Thymus (tissue), 11 donors: ENCODE data around the gene GMPPA. TPM values are rescaled to one million over a fixed set of nuclear protein-coding genes. Genes with fewer than 3 reads are reported as not detected.

ENCODE experiments used
- DNase-seq, 9 donors: peaks; one replicate each; pipeline ENCODE4 v3.0.0-alpha.2; 2013; ENCODE audit warnings: low spot score in 9 of 9, low read depth in 6 of 9, missing footprints in 1 of 9
- H3K27ac ChIP-seq, 2 donors: one replicate each; pipeline ENCODE4 v1.5.1; 2013; ENCODE audit warnings: control low read depth in 1 of 2, low read depth in 1 of 2, low read length in 1 of 2, mild to moderate bottlenecking in 1 of 2, moderate library complexity in 1 of 2
- H3K27me3 ChIP-seq, 2 donors: one replicate each; pipeline ENCODE4 v1.5.1; 2013; ENCODE audit warnings: low read length in 1 of 2; ENCODE audit not compliant: control insufficient read depth in 2 of 2, insufficient read depth in 1 of 2
- H3K36me3 ChIP-seq, 2 donors: one replicate each; pipeline ENCODE4 v1.5.1; 2013; ENCODE audit warnings: low read length in 1 of 2, mild to moderate bottlenecking in 1 of 2, moderate library complexity in 1 of 2; ENCODE audit not compliant: control insufficient read depth in 2 of 2, insufficient read depth in 2 of 2
- H3K4me1 ChIP-seq, 2 donors: one replicate each; pipeline ENCODE4 v1.5.1; 2013; ENCODE audit warnings: low read length in 2 of 2; ENCODE audit not compliant: control insufficient read depth in 2 of 2, insufficient read depth in 2 of 2
- H3K4me3 ChIP-seq, 2 donors: one replicate each; pipeline ENCODE4 v1.5.1; 2013; ENCODE audit warnings: low read length in 2 of 2, control low read depth in 1 of 2, mild to moderate bottlenecking in 1 of 2
- H3K9me3 ChIP-seq, 2 donors: one replicate each; pipeline ENCODE4 v1.5.1; 2013; ENCODE audit warnings: low read length in 1 of 2, mild to moderate bottlenecking in 1 of 2; ENCODE audit not compliant: control insufficient read depth in 2 of 2, insufficient read depth in 1 of 2
- WGBS: extraction: QIAGEN DNeasy Blood & Tissue Kit; methylation state at CpG from one replicate; pipeline ENCODE4 v1.1.7; 2013; 5-methylcytosine and 5-hydroxymethylcytosine counted together
- polyA plus RNA-seq: library from polyadenylated mRNA; stranded (reverse); fragments of 200-250 nt; gene quantifications from one replicate; pipeline ENCODE4 v1.2.3, GENCODE V29; 2013
- total RNA-seq: library from RNA; stranded (reverse); fragments of 120-200 nt; gene quantifications from one replicate; pipeline ENCODE4 v1.2.4, GENCODE V29; 2013
- donor health status: healthy.

GMPPA gene
- total and polyA plus RNA-seq, 2 donors: 17.6 to 32.7 TPM

DNA sequence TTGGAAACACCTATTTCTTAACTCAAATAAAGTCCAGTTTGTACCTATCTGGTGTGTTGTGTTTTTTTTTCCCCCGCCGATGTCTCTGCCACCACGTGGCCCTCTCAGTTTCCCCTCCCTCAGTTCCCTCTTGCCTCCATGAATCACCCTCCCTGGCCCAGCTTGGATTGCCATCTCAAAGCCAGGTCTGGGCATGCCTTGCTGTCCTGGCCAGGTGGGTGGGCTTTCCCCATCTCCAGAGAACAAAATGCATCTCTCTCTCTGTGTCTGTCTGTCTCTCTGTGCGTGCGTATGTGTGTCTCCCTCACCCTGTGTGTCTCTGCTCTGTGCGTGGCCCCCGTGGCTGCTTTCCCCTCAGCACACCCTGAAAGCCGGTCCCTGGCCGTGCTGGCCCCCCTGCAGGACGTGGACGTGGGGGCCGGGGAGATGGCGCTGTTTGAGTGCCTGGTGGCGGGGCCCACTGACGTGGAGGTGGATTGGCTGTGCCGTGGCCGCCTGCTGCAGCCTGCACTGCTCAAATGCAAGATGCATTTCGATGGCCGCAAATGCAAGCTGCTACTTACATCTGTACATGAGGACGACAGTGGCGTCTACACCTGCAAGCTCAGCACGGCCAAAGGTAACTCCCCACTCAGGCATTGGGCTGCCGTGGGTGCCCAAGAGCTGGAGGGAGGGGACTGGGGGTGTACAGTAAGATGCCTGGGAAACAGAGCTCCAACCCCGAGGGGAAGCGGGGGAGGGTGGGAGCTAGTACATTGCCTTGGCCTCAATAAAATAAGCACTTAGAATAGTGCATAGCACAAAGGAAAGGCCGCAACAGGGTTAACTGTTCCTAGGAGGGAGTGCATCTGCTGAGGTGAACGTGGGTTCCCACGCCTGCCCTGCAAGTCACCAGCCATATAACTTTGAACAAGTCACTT lies 31.6 kb upstream of the GMPPA start:
- Histone ChIP-seq H3K4me3 (no peak overlapping the region), H3K36me3 (no peaks in the 10 kb centered on the region), H3K27ac (no peak overlapping the region), H3K4me1 (no peaks in the 10 kb centered on the region), H3K9me3 (no peaks in the 10 kb centered on the region), H3K27me3 (peaks cover 0 to 3% of the 10 kb centered on the region in 2 donors)
- WGBS: 92% methylated on average over 28 of the region's 28 CpGs
- DNase-seq: no peak

DNA sequence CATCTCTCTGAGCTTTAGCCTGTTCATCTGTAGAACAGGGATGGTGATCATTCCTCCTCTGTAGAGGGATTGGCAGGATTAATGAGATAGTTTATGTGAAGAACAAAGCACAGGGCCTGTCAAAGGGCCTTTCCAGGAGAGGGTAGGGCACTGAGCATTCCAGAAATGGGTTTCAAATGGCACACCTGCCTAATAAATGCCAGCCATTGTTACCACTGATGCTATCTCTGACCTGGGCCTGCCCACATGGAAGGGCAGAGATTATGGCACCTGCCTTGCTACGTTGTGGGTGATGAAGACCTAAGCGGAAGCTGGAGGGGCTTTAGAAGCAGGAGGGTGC lies 31.0 kb upstream of the GMPPA start:
- WGBS: 88% methylated on average over 2 of the region's 2 CpGs
- no peaks in the 10 kb centered on the region for H3K9me3 ChIP-seq
- DNase-seq: no peak
- no peaks in the 10 kb centered on the region for H3K36me3 ChIP-seq
- H3K4me3 ChIP-seq: no peak overlapping the region
- H3K4me1 ChIP-seq: no peaks in the 10 kb centered on the region
- H3K27me3 ChIP-seq: peaks cover 0 to 3% of the 10 kb centered on the region in 2 donors
- no peak overlapping the region for H3K27ac ChIP-seq

DNA sequence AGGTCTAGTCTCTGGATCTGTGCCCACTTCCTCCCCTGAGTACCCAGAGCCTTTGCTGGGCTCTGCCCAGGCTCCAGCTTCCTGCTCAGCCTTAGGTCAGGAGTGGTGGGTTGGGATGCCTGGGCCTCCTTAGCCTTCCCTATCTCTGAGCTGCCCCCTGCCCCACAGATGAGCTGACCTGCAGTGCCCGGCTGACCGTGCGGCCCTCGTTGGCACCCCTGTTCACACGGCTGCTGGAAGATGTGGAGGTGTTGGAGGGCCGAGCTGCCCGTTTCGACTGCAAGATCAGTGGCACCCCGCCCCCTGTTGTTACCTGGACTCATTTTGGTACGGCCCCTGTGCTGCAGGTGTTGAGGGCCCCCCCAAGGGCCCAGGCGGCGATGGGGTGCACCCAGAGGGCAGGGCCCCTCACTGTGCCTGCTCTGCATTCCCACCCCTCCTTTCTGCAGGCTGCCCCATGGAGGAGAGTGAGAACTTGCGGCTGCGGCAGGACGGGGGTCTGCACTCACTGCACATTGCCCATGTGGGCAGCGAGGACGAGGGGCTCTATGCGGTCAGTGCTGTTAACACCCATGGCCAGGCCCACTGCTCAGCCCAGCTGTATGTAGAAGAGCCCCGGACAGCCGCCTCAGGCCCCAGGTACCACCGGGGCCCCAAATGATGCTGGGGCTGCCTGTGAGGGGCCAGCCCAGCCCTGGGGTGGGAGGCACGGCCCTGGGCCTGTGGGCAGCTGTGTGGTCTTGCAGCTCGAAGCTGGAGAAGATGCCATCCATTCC lies 30.1 kb upstream of the GMPPA start:
- no peak for DNase-seq
- H3K27me3 ChIP-seq: peaks cover 0 to 5% of the 10 kb centered on the region in 2 donors
- no peaks in the 10 kb centered on the region for H3K9me3 ChIP-seq
- no peak overlapping the region for H3K4me3 ChIP-seq
- H3K36me3 ChIP-seq: no peaks in the 10 kb centered on the region
- H3K27ac ChIP-seq: no peak overlapping the region
- no peaks in the 10 kb centered on the region for H3K4me1 ChIP-seq
- WGBS: 97% methylated on average over 23 of the region's 23 CpGs

DNA sequence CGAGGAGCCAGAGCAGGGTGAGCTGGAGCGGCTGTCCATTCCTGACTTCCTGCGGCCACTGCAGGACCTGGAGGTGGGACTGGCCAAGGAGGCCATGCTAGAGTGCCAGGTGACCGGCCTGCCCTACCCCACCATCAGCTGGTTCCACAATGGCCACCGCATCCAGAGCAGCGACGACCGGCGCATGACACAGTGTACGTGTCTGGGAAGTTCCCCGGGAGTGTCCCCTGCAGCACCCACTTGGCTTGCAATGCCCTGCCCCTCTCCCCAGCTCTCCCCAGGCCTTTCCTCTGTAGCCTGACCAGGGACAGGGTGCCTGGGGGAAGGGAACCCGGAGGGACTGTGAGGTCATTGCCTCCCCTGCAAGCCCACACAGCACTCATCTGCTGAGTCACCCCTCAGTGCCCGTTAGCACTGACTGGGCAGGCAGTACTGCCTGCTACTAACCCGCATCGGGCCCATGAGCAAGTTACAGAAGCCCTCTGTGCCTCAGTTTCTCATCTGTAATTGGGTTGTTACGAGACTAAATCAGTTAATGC lies 29.4 kb upstream of the GMPPA start:
- Histone ChIP-seq H3K4me3 (no peak overlapping the region), H3K27ac (no peak overlapping the region), H3K36me3 (no peaks in the 10 kb centered on the region)

DNA sequence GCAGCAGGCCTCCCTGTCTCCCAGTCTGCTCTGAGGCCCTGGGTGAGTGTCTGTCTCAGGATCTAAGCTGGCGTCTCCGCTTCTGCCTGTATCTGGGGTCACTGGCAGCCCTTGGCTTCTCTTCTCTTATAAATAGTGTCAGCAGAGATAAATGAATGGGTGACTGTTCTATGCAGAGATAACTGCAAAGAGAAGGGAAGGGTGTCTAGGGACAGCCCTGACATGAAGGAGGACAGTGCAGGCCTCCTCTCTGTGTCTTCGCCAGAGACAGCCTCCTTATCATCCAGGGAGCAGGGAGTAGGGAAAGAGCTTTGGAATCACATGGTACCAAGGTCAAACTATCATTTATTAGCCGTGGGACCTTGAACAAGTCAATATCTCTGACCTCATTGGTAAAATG lies 28.3 kb upstream of the GMPPA start:
- 93% methylated on average over 4 of the region's 4 CpGs for WGBS
- H3K27ac ChIP-seq: no peak overlapping the region

More for the DNA sequence above, 29.4 kb upstream of the GMPPA start:
- no peak for DNase-seq
- 94% methylated on average over 16 of the region's 16 CpGs for WGBS
- Histone ChIP-seq H3K27me3 (peaks cover 0 to 5% of the 10 kb centered on the region in 2 donors), H3K9me3 (no peaks in the 10 kb centered on the region), H3K4me1 (no peaks in the 10 kb centered on the region)

DNA sequence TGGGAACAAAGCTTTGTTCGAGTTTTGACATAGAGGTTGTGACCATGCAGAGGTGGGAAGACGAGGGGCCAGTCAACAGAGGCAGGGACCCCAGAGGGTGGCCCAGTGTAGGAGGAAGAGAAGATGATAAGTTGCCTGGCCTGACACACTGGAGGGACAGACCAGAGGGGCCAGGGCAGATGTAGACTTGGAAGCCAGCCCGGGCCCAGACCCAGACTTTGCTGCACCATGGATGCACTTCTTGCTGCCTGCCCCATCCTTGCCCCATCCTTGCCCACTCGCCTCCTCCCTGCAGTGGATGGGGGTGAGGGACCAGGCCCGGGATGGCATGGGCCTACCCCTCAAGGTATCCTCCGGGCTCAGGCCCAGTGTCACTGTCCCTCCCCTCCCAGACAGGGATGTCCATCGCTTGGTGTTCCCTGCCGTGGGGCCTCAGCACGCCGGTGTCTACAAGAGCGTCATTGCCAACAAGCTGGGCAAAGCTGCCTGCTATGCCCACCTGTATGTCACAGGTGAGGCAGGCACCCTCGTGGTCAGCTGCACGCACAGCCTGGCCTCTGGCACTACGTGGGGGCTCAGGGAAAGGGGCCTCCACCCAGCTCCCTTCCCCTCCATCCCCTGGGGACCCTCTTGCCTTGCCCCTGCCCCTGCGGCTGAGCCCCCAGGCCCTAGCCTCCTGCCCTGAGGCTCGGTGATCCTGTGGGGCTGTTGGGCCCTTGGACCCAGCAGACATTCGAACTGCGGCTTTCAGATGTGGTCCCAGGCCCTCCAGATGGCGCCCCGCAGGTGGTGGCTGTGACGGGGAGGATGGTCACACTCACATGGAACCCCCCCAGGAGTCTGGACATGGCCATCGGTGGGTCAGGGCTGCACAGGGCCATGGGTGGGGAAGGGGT lies 27.0 kb upstream of the GMPPA start:
- DNase-seq: no peak
- no peaks in the 10 kb centered on the region for H3K36me3 ChIP-seq
- H3K9me3 ChIP-seq: no peaks in the 10 kb centered on the region
- WGBS: 91% methylated on average over 22 of the region's 22 CpGs
- peaks cover 0 to 18% of the 10 kb centered on the region in 2 donors for H3K27me3 ChIP-seq
- H3K27ac ChIP-seq: no peak overlapping the region
- H3K4me1 ChIP-seq: no peaks in the 10 kb centered on the region
- H3K4me3 ChIP-seq: no peak overlapping the region

More for the DNA sequence above, 28.3 kb upstream of the GMPPA start:
- no peaks in the 10 kb centered on the region for H3K9me3 ChIP-seq
- no peak overlapping the region for H3K4me3 ChIP-seq
- DNase-seq: no peak
- H3K27me3 ChIP-seq: peaks cover 0 to 8% of the 10 kb centered on the region in 2 donors
- no peaks in the 10 kb centered on the region for H3K4me1 ChIP-seq
- H3K36me3 ChIP-seq: no peaks in the 10 kb centered on the region

DNA sequence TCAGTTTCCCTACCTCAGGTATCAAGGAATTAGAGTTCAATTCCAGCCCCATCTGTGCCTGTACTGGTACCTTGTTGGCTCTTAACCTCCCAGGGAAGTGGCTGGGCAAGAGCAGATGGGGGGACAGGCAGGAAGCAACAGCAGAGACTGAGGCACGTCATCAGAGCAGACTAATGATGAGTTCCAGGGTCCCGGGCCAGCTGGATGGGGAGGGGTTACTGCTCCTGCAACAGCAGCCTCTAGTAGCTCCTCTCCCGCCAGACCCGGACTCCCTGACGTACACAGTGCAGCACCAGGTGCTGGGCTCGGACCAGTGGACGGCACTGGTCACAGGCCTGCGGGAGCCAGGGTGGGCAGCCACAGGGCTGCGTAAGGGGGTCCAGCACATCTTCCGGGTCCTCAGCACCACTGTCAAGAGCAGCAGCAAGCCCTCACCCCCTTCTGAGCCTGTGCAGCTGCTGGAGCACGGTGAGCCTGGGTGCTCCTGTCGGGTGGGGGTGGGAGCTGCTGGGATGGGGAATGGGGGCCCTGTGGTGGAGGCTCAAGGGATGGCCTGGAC lies 26.0 kb upstream of the GMPPA start:
- Histone ChIP-seq H3K9me3 (no peaks in the 10 kb centered on the region), H3K27me3 (peaks cover 0 to 27% of the 10 kb centered on the region in 2 donors), H3K4me1 (no peaks in the 10 kb centered on the region), H3K36me3 (no peaks in the 10 kb centered on the region), H3K27ac (no peak overlapping the region), H3K4me3 (no peak overlapping the region)
- 95% methylated on average over 12 of the region's 12 CpGs for whole genome bisulfite sequencing
- DNase-seq: no peak

DNA sequence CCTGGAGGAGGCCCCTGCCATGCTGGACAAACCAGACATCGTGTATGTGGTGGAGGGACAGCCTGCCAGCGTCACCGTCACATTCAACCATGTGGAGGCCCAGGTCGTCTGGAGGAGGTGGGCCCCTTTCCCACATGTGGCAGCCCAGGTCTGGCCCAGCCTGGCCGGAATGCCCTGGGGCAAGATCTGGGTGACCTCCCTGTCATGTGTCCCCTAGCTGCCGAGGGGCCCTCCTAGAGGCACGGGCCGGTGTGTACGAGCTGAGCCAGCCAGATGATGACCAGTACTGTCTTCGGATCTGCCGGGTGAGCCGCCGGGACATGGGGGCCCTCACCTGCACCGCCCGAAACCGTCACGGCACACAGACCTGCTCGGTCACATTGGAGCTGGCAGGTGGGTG lies 25.2 kb upstream of the GMPPA start:
- H3K27ac ChIP-seq: no peak overlapping the region
- DNase-seq: no peak

More for the DNA sequence above, 25.2 kb upstream of the GMPPA start:
- H3K9me3 ChIP-seq: no peaks in the 10 kb centered on the region
- no peaks in the 10 kb centered on the region for H3K36me3 ChIP-seq
- WGBS: 97% methylated on average over 18 of the region's 18 CpGs
- peaks cover 0 to 30% of the 10 kb centered on the region in 2 donors for H3K27me3 ChIP-seq
- no peaks in the 10 kb centered on the region for H3K4me1 ChIP-seq
- H3K4me3 ChIP-seq: no peak overlapping the region
